GM12864 (cell line): Measurements from ENCODE around the gene ASTN1.

ENCODE experiments used
- DNase-seq: peaks from one replicate; pipeline ENCODE4 v3.0.0-alpha.2; 2011; ENCODE audit warnings: low read depth
- H3K4me3 ChIP-seq: 2 replicates; pipeline ENCODE4 v1.5.1; 2011; ENCODE audit warnings: mild to moderate bottlenecking, low read depth, low read length, control low read depth
- TF ChIP-seq, protein P1 (sequence below): IDR thresholded peaks from 2 replicates; pipeline ENCODE4 v1.5.1; 2011; ENCODE audit warnings: low read depth, mild to moderate bottlenecking, moderate library complexity, low read length, control low read depth, inconsistent platforms; ENCODE audit errors: missing control alignments

ASTN1 gene

DNA sequence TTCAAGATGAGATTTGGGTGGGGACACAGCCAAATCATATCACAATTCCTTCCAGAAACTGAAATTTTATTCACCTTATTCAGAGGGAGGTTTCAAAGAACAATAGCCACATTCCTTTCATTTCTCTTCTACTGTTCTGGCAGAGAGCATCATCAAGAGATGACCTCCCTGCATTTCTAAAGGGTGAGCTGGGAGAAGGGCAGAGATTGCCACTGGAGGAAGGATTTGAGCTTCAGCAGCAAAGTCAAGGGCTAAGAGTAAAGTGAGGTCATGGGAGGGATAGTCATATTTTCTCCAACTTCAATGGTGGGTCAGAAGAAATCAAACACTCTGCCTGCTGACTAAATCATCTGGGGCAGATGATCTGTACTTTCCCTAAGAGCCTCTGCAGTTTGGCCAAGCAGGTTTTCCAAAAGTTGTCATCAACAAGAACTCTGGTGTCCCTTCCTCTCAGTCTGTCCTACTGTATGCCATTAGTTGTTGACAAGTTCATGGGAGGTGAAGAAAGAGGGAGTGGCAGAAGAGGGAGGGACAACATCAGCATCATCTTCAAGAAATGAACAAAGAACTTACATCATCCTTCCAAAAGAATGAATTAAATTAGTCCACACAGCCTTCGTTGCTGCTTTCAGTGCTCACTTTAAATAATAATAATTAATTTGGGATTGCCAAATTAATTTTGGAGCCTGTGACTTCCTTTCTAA is 298.3 kb downstream of the ASTN1 start:
- TF ChIP-seq, protein P1, sequence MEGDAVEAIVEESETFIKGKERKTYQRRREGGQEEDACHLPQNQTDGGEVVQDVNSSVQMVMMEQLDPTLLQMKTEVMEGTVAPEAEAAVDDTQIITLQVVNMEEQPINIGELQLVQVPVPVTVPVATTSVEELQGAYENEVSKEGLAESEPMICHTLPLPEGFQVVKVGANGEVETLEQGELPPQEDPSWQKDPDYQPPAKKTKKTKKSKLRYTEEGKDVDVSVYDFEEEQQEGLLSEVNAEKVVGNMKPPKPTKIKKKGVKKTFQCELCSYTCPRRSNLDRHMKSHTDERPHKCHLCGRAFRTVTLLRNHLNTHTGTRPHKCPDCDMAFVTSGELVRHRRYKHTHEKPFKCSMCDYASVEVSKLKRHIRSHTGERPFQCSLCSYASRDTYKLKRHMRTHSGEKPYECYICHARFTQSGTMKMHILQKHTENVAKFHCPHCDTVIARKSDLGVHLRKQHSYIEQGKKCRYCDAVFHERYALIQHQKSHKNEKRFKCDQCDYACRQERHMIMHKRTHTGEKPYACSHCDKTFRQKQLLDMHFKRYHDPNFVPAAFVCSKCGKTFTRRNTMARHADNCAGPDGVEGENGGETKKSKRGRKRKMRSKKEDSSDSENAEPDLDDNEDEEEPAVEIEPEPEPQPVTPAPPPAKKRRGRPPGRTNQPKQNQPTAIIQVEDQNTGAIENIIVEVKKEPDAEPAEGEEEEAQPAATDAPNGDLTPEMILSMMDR = no peak
- no peak overlapping the region for H3K4me3 ChIP-seq
- no peak for DNase-seq

DNA sequence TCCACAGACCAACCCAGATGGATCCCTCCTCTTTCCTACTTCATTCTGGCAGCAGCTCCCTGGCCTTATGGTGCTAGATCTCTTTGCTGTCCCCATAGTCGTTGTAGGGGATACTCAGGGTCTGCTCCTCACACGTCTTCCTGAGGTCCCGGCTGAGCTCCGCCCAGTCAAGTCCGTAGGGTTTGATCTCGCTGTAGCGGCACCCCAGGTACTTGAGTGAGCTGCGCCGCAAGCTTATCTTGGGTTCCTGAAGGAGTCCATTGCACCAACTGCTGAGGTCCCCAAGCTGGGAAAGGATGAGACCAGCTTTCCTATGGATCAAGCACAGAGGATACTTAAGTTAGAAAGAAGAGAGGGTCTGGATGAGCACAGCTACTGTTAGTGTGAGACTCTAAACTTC is 300.3 kb downstream of the ASTN1 start:
- H3K4me3 ChIP-seq = no peak overlapping the region
- no peak for DNase-seq
- TF ChIP-seq, protein P1 = no peak

DNA sequence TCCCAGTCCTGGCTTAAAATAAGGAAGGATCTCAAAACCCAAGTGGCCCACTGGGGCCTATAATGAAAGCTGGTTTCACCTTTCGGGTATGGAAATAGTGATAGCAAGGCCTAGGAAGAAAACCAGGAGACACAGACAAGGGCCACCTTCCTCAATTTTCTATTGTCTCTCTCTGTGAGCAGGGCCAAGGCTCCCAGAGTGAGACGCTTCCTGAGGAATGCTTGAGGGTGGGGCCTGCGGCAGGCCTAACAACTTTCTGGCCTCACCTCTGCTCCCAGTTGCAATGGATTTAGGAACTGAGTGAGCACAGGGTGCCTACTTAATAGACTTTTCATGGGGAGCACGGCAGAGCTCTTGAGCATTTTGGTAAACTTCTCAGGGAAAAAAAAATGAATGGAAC is 300.9 kb downstream of the ASTN1 start:
- H3K4me3 ChIP-seq = no peak overlapping the region
- no peak for DNase-seq
- TF ChIP-seq, protein P1 = no peak

DNA sequence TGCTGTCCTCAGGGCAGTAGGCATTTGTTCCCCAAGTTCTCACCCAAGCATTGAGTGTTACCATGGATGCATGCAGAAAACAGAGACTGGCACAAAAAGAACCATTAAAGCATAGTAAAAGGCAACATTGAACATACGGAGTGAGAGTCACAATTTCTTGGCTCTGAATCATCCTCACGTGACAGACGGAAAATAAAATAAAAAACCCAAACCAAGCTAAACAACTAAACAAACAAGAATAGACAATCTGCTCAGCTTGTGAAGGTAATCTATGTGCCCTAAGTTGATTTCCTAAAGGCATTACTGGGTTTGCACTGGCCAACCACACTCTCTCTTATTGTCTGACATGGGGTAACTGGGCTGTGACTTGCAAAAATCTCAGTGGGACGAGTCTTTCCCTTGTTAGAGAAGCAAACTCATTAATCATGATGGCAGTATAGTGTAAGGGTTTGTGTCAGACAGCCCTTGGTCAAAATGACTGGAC is 306.0 kb downstream of the ASTN1 start:
- TF ChIP-seq, protein P1 = no peak
- no peak for DNase-seq
- H3K4me3 ChIP-seq = no peak overlapping the region

DNA sequence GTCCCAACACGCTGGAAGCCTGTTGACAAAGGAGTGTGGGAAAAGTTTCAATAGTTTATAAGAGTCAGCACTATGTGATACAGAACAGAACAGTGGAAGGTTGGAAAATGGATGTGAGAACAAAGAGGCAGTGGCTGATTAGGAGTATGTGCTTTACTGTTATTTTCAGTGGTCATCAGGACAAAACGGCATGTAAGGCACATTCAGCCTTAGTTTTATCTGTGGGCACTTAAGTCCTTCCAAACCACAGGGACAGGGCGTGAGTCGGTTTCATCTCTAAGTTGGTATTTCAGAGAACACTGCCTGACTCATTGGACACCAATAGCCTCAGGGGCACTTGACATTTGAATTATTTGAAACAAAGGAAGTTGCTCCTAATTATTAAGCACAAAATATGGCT is 306.9 kb downstream of the ASTN1 start:
- TF ChIP-seq, protein P1 = no peak
- H3K4me3 ChIP-seq = no peak overlapping the region
- no peak for DNase-seq

DNA sequence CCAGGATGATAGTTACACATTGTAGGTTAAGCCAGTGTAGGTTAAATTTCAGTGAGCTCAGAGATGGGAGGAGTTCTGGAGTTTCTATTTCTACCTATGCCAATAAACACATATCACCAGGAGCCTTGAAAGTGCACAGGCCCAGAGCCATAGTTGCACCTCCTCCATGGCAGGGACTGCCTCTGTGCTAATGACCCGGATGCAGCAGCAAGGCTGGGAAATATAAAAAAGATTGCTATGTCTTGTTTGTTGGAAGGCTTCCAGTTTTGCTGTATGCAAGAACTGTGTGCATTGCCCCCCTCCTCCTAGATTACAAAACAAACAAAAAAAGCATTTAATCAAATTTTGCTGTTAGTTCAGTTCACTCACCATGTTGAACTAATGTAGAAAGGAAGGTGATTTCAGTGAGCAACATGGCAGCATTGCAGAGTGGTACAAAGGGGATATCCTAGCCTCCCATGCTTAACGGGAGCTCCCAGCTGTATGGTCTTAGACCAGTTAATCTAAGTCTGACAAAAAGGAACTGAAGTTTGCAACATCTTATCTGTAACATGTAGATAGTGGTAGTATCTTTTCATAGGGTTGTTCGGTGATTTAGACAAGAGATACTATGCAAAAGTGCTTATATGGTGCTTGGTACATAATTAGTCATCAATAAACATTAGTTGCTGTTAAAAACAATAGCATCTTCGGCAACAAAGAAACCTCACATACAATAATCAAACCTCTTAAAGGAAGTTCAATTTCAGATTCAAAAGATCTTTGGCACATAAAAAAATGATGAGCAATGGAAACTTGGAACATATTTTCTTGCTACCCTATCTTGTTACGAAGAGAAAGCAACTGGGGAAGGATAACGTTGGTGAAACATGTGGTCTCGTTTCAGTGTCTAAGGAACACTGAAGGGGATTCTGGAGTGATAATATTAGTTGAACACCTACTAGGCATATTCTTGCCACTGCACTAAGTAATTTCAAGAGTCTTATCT is 309.5 kb downstream of the ASTN1 start:
- TF ChIP-seq, protein P1 = no peak
- H3K4me3 ChIP-seq = no peak overlapping the region
- DNase-seq = no peak
